SJSA1 (cell line): ENCODE results near the gene OR8G1. TPM values are rescaled to one million over a fixed set of nuclear protein-coding genes. Genes with fewer than 3 reads are reported as not detected.
"Not testable (repeated sequence)": the region's sequence is repeated elsewhere in the genome, so short reads cannot be mapped to it uniquely, and the experiment has no call there.

Experiments
- DNase-seq, 2 experiments: peaks; one replicate each; pipeline ENCODE4 v3.0.0-alpha.2; 2015 to 2020; ENCODE audit warnings: low spot score in 2 of 2, low read depth in 1 of 2
- H3K27ac ChIP-seq: fragments of 250-450 bp; sonication (Bioruptor Pico); 2 replicates; pipeline ENCODE4 v1.5.1; 2020; ENCODE audit warnings: mild to moderate bottlenecking, moderate library complexity
- H3K27me3 ChIP-seq: fragments of 250-450 bp; sonication (Bioruptor Pico); replicated peaks from 2 replicates; pipeline ENCODE4 v1.5.1; 2020; ENCODE audit warnings: mild to moderate bottlenecking, moderate library complexity
- H3K36me3 ChIP-seq: fragments of 250-450 bp; sonication (Bioruptor Pico); 2 replicates; pipeline ENCODE4 v1.5.1; 2020; ENCODE audit warnings: mild to moderate bottlenecking
- H3K4me1 ChIP-seq: fragments of 250-450 bp; sonication (Bioruptor Pico); replicated peaks from 2 replicates; pipeline ENCODE4 v1.6.1; 2021; ENCODE audit warnings: mild to moderate bottlenecking
- H3K4me3 ChIP-seq: fragments of 250-450 bp; sonication (Bioruptor Pico); 2 replicates; pipeline ENCODE4 v1.5.1; 2020; ENCODE audit warnings: mild to moderate bottlenecking
- H3K9me3 ChIP-seq: fragments of 250-450 bp; sonication (Bioruptor Pico); replicated peaks from 2 replicates; pipeline ENCODE4 v1.5.1; 2020; ENCODE audit warnings: mild to moderate bottlenecking
- total RNA-seq: library from RNA; depleted of rRNA; stranded (reverse); fragments of >200 nt; shearing (Covaris generic); gene quantifications from 2 replicates; pipeline ENCODE4 v1.2.3, GENCODE V29; 2014

OR8G1 gene
- total RNA-seq, 1 experiment from 2014 or later, result not detected

- Histone ChIP-seq H3K9me3 (no peaks in the 10 kb centered on the region), H3K4me3 (no peak overlapping the region), H3K27me3 (no peaks in the 10 kb centered on the region), H3K36me3 (no peaks in the 10 kb centered on the region), H3K27ac (no peak overlapping the region), H3K4me1 (no peaks in the 10 kb centered on the region)
- no peak for DNase-seq
Measured at GRCh38 chr11:124210421-124210820, 30.5 kb upstream of the OR8G1 start.

GRCh38 chr11:124211321-124211720 is 29.6 kb upstream of the OR8G1 start:
- Histone ChIP-seq H3K4me3 (no peak overlapping the region), H3K27ac (no peak overlapping the region), H3K36me3 (no peaks in the 10 kb centered on the region), H3K4me1 (no peaks in the 10 kb centered on the region), H3K9me3 (no peaks in the 10 kb centered on the region), H3K27me3 (no peaks in the 10 kb centered on the region)
- DNase-seq, result no peak

GRCh38 chr11:124214027-124214426 is 26.9 kb upstream of the OR8G1 start:
- no peaks in the 10 kb centered on the region for H3K36me3 ChIP-seq
- DNase-seq, result no peak

GRCh38 chr11:124219126-124219525 is 21.8 kb upstream of the OR8G1 start:
- H3K27me3 ChIP-seq, result no peaks in the 10 kb centered on the region
- DNase-seq, result no peak
- H3K4me1 ChIP-seq, result no peaks in the 10 kb centered on the region
- no peak overlapping the region for H3K27ac ChIP-seq
- no peak overlapping the region for H3K4me3 ChIP-seq
- H3K9me3 ChIP-seq, result no peaks in the 10 kb centered on the region
- no peaks in the 10 kb centered on the region for H3K36me3 ChIP-seq

More at GRCh38 chr11:124214027-124214426, 26.9 kb upstream of the OR8G1 start:
- Histone ChIP-seq H3K4me3 (no peak overlapping the region), H3K4me1 (no peaks in the 10 kb centered on the region), H3K9me3 (no peaks in the 10 kb centered on the region), H3K27me3 (no peaks in the 10 kb centered on the region), H3K27ac (no peak overlapping the region)

GRCh38 chr11:124222407-124222806 is 18.5 kb upstream of the OR8G1 start:
- H3K27ac ChIP-seq, result no peak overlapping the region
- H3K4me1 ChIP-seq, result no peaks in the 10 kb centered on the region
- no peak for DNase-seq
- no peaks in the 10 kb centered on the region for H3K27me3 ChIP-seq
- H3K4me3 ChIP-seq, result no peak overlapping the region
- H3K36me3 ChIP-seq, result no peaks in the 10 kb centered on the region
- H3K9me3 ChIP-seq, result no peaks in the 10 kb centered on the region

- H3K4me3 ChIP-seq, H3K27ac ChIP-seq, H3K9me3 ChIP-seq, H3K4me1 ChIP-seq, H3K27me3 ChIP-seq, DNase-seq, H3K36me3 ChIP-seq: not testable (repeated sequence)
Measured at GRCh38 chr11:124224618-124225423, 16.1 kb upstream of the OR8G1 start.

- Histone ChIP-seq H3K36me3 (no peaks in the 10 kb centered on the region), H3K27ac (no peak overlapping the region), H3K4me3 (no peak overlapping the region), H3K4me1 (no peaks in the 10 kb centered on the region), H3K27me3 (no peaks in the 10 kb centered on the region), H3K9me3 (no peaks in the 10 kb centered on the region)
- no peak for DNase-seq
Measured at GRCh38 chr11:124225471-124225870, 15.4 kb upstream of the OR8G1 start.

GRCh38 chr11:124233376-124233775 is 7.5 kb upstream of the OR8G1 start:
- Histone ChIP-seq H3K36me3 (no peaks in the 10 kb centered on the region), H3K4me1 (no peaks in the 10 kb centered on the region), H3K27ac (no peak overlapping the region), H3K4me3 (no peak overlapping the region), H3K27me3 (no peaks in the 10 kb centered on the region), H3K9me3 (no peaks in the 10 kb centered on the region)
- no peak for DNase-seq

- no peak for DNase-seq
- no peaks in the 10 kb centered on the region for H3K4me1 ChIP-seq
- no peaks in the 10 kb centered on the region for H3K9me3 ChIP-seq
- no peaks in the 10 kb centered on the region for H3K27me3 ChIP-seq
- H3K36me3 ChIP-seq, result no peaks in the 10 kb centered on the region
- H3K4me3 ChIP-seq, result no peak overlapping the region
- no peak overlapping the region for H3K27ac ChIP-seq
Measured at GRCh38 chr11:124238512-124238911, 2.4 kb upstream of the OR8G1 start.

GRCh38 chr11:124249869-124250268 is 9.0 kb downstream of the OR8G1 start:
- H3K27ac ChIP-seq, H3K36me3 ChIP-seq, H3K4me3 ChIP-seq, H3K4me1 ChIP-seq, H3K9me3 ChIP-seq, H3K27me3 ChIP-seq, DNase-seq: not testable (repeated sequence)

GRCh38 chr11:124256076-124256475 is 15.2 kb downstream of the OR8G1 start, which contains the start of gene OR8G5:
Gene OR8G5 (plus strand): TSS chr11:124256376. CDS start chr11:124264932, 8,556 bp downstream.
- Histone ChIP-seq H3K27me3 (no peaks in the 10 kb centered on the region), H3K27ac (no peak within 1 kb of the TSS), H3K9me3 (no peaks in the 10 kb centered on the region), H3K4me1 (no peaks in the 10 kb centered on the region), H3K4me3 (no peak within 1 kb of the TSS), H3K36me3 (no peaks in the 10 kb centered on the region)
- DNase-seq, result no peak

GRCh38 chr11:124265041-124265440 is 24.1 kb downstream of the OR8G1 start:
- not testable (repeated sequence) for DNase-seq, H3K4me3 ChIP-seq, H3K9me3 ChIP-seq, H3K27ac ChIP-seq, H3K36me3 ChIP-seq, H3K4me1 ChIP-seq, H3K27me3 ChIP-seq

- not testable (repeated sequence) for H3K9me3 ChIP-seq, DNase-seq, H3K4me3 ChIP-seq, H3K27ac ChIP-seq, H3K36me3 ChIP-seq, H3K27me3 ChIP-seq, H3K4me1 ChIP-seq
Measured at GRCh38 chr11:124270886-124271285, 30.0 kb downstream of the OR8G1 start.

- peaks cover 23% of the 10 kb centered on the region for H3K4me1 ChIP-seq
- no peaks in the 10 kb centered on the region for H3K36me3 ChIP-seq
- H3K9me3 ChIP-seq, result no peaks in the 10 kb centered on the region
- no peak overlapping the region for H3K27ac ChIP-seq
- DNase-seq, result no peak
- H3K27me3 ChIP-seq, result no peaks in the 10 kb centered on the region
- no peak overlapping the region for H3K4me3 ChIP-seq
Measured at GRCh38 chr11:124274000-124274399, 33.1 kb downstream of the OR8G1 start.

- peaks cover 23% of the 10 kb centered on the region for H3K4me1 ChIP-seq
- no peaks in the 10 kb centered on the region for H3K27me3 ChIP-seq
- no peaks in the 10 kb centered on the region for H3K36me3 ChIP-seq
- DNase-seq, result peak in 1 of 2 experiments; percentile 6
- no peak overlapping the region for H3K4me3 ChIP-seq
- H3K27ac ChIP-seq, result no peak overlapping the region
- H3K9me3 ChIP-seq, result no peaks in the 10 kb centered on the region
Measured at GRCh38 chr11:124276081-124276480, 35.2 kb downstream of the OR8G1 start.
